Measurements from ENCODE around the gene SCD5.

GRCh38 chr4:82777857-82778525 is 20.6 kb downstream of the SCD5 start:
- TF ChIP-seq EZH2 (IDR thresholded peaks at IDR 0.05) (no peak), CTCF (IDR thresholded peaks at IDR 0.05) (no peak)
